H1 (cell line): Measurements from ENCODE around the gene NUDT9. TPM values are rescaled to one million over a fixed set of nuclear protein-coding genes. Genes with fewer than 3 reads are reported as not detected.

Experiments used
- BACH1 ChIP-seq: IDR thresholded peaks from 2 replicates; pipeline ENCODE4 v1.6.1; 2012; ENCODE audit warnings: low read length, improper control_type of control experiment
- CBX5 ChIP-seq: fragments of 300-800, 300-1000 bp; sonication (generic); IDR thresholded peaks from 2 replicates; pipeline ENCODE4 v1.7.1; 2016; ENCODE audit warnings: antibody characterized with exemption, low read length, low read depth
- EZH2 ChIP-seq: fragments of 200-600 bp; sonication (generic); IDR thresholded peaks from 2 replicates; pipeline ENCODE4 v1.7.1; 2012; ENCODE audit warnings: low read depth, mild to moderate bottlenecking, moderate library complexity, low read length, inconsistent platforms; ENCODE audit not compliant: severe bottlenecking
- GABPA ChIP-seq: IDR thresholded peaks from 2 replicates; pipeline ENCODE4 v1.6.1; 2011; ENCODE audit warnings: mild to moderate bottlenecking, low read length, moderate library complexity, borderline replicate concordance; ENCODE audit not compliant: insufficient read depth
- HDAC2 ChIP-seq, 2 experiments: fragments of 300-600 bp in 1 of 2; sonication (generic) in 1 of 2; IDR thresholded peaks; 2 replicates each; pipeline ENCODE4 v1.6.1; 2011 to 2012; ENCODE audit warnings: low read depth in 2 of 2, low read length in 2 of 2, mild to moderate bottlenecking in 2 of 2, moderate library complexity in 2 of 2, borderline replicate concordance in 1 of 2, inconsistent platforms in 1 of 2
- NRF1 ChIP-seq: IDR thresholded peaks from 2 replicates; pipeline ENCODE4 v1.6.1; 2011; ENCODE audit warnings: mild to moderate bottlenecking, low read depth, low read length, improper control_type of control experiment
- POLR2A ChIP-seq, 2 experiments: IDR thresholded peaks; 1 replicate in 1 of 2; 2 replicates in 1 of 2; pipeline ENCODE4 v1.6.1; 2011; ENCODE audit warnings: low read depth in 2 of 2, low read length in 2 of 2, mild to moderate bottlenecking in 2 of 2; ENCODE audit errors: control extremely low read depth in 1 of 2
- RNF2 ChIP-seq: fragments of 200-900, 300-1000 bp; sonication (generic); IDR thresholded peaks from 2 replicates; pipeline ENCODE4 v1.7.1; 2016; ENCODE audit warnings: borderline replicate concordance, low read depth, mild to moderate bottlenecking, antibody characterized with exemption, low read length; ENCODE audit not compliant: poor library complexity, severe bottlenecking; ENCODE audit errors: missing control alignments
- SP2 ChIP-seq: IDR thresholded peaks from 2 replicates; pipeline ENCODE4 v1.6.1; 2012; ENCODE audit warnings: mild to moderate bottlenecking, low read length, inconsistent platforms
- TEAD4 ChIP-seq: IDR thresholded peaks from 2 replicates; pipeline ENCODE4 v1.6.1; 2012; ENCODE audit warnings: low read depth, low read length, inconsistent platforms, mixed read lengths
- polyA plus RNA-seq, 7 experiments: library from polyadenylated mRNA; depleted of rRNA in 3 of 7; stranded (reverse) in 5 of 7; unstranded in 2 of 7; fragments of >200 nt in 5 of 7; fragments of 200-250 nt in 2 of 7; gene quantifications; 1 replicate in 5 of 7; 2 replicates in 1 of 7; 4 replicates in 1 of 7; pipeline versions ENCODE4 v1.2.1 to v1.2.3, GENCODE V29; 2011 to 2013; ENCODE audit warnings: missing spikeins in 2 of 7, mixed read lengths in 2 of 7
- total RNA-seq: library from RNA; stranded (reverse); fragmentation: NEBNext Ultra II Directional; extraction: Animal tissue kit (Norgen Biotek cat#: 25700); gene quantifications from 2 replicates; pipeline ENCODE4 v1.2.1, GENCODE V29; 2021
- TF ChIP-seq, protein P1 (sequence below): fragments of 300-600 bp; sonication (generic); IDR thresholded peaks from 2 replicates; pipeline ENCODE4 v1.7.1; 2012; ENCODE audit warnings: low read length, moderate library complexity, mild to moderate bottlenecking, inconsistent platforms; ENCODE audit not compliant: insufficient replicate concordance

Gene NUDT9
- total and polyA plus RNA-seq, 2 of the 8 experiments (the other 6 are each of a cell fraction or from before 2014, with no cell fraction given): 13.2 to 27.6 TPM

DNA sequence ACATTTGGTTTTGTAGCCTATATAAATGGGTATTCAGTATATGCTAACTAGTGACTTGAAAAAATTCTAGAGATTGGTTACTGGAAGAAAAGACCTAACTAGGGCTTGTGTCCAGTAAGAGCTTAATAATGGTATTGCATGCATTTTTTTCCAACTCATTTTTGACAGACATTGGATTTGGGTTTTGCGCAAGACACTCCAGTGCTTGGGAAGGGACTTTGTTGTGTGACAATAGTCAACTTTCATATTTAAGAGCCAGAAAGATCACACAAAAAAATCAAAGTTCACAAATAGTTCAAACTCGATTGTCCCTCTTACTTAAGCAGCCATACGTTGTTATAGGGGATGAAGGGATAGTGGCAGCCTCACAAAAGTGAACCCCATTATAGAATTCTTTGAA is 30.2 kb upstream of the NUDT9 start (continued):
- TF ChIP-seq, protein P1, sequence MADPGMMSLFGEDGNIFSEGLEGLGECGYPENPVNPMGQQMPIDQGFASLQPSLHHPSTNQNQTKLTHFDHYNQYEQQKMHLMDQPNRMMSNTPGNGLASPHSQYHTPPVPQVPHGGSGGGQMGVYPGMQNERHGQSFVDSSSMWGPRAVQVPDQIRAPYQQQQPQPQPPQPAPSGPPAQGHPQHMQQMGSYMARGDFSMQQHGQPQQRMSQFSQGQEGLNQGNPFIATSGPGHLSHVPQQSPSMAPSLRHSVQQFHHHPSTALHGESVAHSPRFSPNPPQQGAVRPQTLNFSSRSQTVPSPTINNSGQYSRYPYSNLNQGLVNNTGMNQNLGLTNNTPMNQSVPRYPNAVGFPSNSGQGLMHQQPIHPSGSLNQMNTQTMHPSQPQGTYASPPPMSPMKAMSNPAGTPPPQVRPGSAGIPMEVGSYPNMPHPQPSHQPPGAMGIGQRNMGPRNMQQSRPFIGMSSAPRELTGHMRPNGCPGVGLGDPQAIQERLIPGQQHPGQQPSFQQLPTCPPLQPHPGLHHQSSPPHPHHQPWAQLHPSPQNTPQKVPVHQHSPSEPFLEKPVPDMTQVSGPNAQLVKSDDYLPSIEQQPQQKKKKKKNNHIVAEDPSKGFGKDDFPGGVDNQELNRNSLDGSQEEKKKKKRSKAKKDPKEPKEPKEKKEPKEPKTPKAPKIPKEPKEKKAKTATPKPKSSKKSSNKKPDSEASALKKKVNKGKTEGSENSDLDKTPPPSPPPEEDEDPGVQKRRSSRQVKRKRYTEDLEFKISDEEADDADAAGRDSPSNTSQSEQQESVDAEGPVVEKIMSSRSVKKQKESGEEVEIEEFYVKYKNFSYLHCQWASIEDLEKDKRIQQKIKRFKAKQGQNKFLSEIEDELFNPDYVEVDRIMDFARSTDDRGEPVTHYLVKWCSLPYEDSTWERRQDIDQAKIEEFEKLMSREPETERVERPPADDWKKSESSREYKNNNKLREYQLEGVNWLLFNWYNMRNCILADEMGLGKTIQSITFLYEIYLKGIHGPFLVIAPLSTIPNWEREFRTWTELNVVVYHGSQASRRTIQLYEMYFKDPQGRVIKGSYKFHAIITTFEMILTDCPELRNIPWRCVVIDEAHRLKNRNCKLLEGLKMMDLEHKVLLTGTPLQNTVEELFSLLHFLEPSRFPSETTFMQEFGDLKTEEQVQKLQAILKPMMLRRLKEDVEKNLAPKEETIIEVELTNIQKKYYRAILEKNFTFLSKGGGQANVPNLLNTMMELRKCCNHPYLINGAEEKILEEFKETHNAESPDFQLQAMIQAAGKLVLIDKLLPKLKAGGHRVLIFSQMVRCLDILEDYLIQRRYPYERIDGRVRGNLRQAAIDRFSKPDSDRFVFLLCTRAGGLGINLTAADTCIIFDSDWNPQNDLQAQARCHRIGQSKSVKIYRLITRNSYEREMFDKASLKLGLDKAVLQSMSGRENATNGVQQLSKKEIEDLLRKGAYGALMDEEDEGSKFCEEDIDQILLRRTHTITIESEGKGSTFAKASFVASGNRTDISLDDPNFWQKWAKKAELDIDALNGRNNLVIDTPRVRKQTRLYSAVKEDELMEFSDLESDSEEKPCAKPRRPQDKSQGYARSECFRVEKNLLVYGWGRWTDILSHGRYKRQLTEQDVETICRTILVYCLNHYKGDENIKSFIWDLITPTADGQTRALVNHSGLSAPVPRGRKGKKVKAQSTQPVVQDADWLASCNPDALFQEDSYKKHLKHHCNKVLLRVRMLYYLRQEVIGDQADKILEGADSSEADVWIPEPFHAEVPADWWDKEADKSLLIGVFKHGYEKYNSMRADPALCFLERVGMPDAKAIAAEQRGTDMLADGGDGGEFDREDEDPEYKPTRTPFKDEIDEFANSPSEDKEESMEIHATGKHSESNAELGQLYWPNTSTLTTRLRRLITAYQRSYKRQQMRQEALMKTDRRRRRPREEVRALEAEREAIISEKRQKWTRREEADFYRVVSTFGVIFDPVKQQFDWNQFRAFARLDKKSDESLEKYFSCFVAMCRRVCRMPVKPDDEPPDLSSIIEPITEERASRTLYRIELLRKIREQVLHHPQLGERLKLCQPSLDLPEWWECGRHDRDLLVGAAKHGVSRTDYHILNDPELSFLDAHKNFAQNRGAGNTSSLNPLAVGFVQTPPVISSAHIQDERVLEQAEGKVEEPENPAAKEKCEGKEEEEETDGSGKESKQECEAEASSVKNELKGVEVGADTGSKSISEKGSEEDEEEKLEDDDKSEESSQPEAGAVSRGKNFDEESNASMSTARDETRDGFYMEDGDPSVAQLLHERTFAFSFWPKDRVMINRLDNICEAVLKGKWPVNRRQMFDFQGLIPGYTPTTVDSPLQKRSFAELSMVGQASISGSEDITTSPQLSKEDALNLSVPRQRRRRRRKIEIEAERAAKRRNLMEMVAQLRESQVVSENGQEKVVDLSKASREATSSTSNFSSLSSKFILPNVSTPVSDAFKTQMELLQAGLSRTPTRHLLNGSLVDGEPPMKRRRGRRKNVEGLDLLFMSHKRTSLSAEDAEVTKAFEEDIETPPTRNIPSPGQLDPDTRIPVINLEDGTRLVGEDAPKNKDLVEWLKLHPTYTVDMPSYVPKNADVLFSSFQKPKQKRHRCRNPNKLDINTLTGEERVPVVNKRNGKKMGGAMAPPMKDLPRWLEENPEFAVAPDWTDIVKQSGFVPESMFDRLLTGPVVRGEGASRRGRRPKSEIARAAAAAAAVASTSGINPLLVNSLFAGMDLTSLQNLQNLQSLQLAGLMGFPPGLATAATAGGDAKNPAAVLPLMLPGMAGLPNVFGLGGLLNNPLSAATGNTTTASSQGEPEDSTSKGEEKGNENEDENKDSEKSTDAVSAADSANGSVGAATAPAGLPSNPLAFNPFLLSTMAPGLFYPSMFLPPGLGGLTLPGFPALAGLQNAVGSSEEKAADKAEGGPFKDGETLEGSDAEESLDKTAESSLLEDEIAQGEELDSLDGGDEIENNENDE: no peak
- TF ChIP-seq CBX5 (no peak), RNF2 (no peak), HDAC2 (IDR thresholded peaks at IDR 0.05; ENCODE audit: borderline replicate concordance in 1 of 2, low read depth in 2 of 2, low read length in 2 of 2) (no peak), SP2 (no peak), NRF1 (no peak), BACH1 (no peak), EZH2 (no peak), POLR2A (IDR thresholded peaks at IDR 0.05; ENCODE audit: control extremely low read depth in 1 of 2, low read depth in 2 of 2, low read length in 2 of 2) (no peak), TEAD4 (no peak), GABPA (no peak)
